GM20000 (cell line): ENCODE data around the gene SLC8A1.

Source experiments
- DNase-seq: peaks from one replicate; pipeline ENCODE4 v3.0.0; 2012; ENCODE audit warnings: low spot score
- TF ChIP-seq, protein P1 (sequence below): IDR thresholded peaks from 2 replicates; pipeline ENCODE4 v1.5.1; 2012; ENCODE audit warnings: mild to moderate bottlenecking, control low read depth; ENCODE audit errors: extremely low read depth, missing control alignments

The SLC8A1 gene

DNA sequence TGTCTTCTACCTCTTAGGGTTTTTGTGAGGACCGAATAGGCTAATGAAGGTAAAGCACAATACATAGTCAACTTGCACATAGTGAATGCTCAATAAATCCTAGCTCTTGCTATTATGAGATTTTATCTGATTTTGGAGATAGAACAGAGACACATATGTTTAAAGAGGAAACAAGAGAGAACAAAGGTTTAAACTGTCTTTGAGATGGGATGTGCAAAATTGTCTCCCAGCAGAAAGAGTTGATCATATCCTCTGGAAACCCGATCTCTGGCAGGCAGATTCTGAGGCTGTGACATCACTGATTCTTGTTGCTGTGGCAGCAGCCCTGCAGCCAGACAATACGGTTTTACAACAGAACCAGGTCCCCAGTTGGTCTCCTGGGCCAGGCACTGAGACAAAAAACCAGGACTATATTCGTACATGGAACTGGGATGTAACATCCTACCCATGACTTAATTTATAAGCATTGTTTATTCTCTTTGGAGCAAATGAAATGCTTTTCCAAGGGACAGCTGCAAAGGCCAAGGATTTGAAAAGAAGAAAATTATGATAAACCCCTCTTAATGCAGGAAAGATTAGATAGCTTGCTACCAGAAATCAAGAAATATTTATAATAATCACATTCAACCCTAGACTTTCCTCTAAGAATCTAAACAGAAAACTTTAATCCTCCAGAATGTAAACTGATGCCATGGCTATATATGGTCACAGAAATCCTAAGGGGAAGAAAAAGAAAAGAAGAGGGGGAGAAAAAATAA is 80.2 kb downstream of the SLC8A1 start:
- DNase-seq = no peak
- TF ChIP-seq, protein P1, sequence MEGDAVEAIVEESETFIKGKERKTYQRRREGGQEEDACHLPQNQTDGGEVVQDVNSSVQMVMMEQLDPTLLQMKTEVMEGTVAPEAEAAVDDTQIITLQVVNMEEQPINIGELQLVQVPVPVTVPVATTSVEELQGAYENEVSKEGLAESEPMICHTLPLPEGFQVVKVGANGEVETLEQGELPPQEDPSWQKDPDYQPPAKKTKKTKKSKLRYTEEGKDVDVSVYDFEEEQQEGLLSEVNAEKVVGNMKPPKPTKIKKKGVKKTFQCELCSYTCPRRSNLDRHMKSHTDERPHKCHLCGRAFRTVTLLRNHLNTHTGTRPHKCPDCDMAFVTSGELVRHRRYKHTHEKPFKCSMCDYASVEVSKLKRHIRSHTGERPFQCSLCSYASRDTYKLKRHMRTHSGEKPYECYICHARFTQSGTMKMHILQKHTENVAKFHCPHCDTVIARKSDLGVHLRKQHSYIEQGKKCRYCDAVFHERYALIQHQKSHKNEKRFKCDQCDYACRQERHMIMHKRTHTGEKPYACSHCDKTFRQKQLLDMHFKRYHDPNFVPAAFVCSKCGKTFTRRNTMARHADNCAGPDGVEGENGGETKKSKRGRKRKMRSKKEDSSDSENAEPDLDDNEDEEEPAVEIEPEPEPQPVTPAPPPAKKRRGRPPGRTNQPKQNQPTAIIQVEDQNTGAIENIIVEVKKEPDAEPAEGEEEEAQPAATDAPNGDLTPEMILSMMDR = no peak

DNA sequence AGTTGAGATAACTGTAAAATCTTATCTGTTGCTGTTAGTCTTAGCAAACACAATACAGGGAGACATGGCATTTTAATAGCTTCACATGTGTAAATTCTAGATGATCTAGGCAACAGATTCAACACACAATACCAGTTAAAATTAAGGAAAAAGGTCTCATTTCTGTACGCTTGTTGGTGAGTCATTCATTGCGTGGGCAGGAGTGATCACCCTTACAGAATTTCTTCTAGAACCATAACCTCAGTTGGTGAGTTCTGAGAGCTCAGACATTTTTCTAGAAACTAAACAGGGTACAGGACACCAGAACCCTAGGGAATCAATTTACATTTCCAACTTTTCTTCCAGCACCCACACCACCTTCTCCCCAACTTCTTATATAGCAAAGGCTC is 81.9 kb downstream of the SLC8A1 start:
- DNase-seq = no peak
- TF ChIP-seq, protein P1 = no peak

DNA sequence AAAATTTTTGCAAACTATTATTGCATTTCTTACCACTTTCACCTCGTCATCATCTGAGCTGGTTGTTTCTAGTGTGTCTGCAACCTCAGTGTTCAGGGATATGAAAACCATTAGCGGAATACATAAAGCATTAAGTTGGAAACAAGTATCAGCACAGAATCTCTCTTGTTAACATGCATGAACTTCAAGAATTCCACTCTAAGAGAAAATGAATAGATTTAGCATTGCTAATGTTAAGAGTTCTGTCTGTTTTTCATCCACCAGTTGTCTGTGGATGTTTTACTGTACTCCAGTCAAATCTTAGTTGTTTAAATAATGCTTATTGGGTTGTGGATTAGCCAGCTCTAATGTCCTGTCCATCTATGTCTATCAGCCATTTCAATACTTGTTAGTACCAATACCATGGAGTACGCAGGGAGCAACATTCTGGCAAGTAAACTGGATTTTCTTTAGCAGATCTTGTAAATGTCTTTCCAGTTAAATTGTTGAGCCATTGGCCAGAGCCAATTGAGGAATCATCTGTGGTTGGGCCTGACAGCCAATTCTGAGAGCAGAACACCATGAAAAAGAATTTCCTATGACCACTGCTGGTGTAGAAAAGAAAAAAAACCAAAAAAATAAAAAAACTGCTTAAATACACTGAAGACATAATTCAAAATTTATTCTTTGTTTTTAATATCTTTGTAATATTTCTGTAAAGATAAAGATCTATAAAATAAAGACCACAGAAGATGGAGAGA is 82.5 kb downstream of the SLC8A1 start:
- DNase-seq = no peak
- TF ChIP-seq, protein P1 = no peak

DNA sequence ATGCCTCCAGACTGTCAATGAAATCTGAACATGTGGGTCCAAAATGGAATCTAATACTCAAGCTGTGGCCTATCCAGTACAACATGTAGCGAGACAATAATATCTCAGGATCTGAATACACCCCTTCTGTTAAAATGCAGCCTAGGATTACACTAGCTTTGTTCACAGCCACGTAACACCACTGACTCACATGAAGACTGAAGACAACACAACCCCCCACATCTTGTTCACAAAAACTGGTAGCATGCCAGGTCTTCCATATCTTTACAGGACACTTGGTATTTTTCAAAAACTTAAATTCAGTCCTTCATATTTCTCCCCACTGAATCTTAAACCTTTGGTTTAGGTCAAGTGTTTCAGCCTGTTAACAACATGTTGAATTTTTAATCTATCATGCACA is 84.2 kb downstream of the SLC8A1 start:
- no peak for DNase-seq
- TF ChIP-seq, protein P1 = no peak

DNA sequence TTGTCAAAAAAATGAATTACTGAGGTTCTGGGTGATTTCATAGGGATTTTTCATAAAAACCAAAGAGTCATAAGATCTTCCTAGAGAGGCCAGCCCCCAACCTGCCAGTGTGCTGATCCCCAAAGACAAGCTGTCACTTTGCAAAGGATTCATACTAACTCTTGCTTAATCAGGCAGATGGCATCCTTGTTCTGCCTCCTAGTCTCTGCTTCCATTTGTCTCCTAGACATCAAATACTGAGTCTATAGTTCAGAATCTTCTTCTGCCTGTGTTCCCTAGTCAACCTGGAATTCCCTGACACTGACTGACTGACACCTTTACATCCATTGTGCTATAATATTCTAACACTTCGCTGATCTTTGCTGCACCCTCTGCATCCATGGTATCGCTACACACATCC is 84.9 kb downstream of the SLC8A1 start:
- TF ChIP-seq, protein P1 = no peak
- DNase-seq = no peak

DNA sequence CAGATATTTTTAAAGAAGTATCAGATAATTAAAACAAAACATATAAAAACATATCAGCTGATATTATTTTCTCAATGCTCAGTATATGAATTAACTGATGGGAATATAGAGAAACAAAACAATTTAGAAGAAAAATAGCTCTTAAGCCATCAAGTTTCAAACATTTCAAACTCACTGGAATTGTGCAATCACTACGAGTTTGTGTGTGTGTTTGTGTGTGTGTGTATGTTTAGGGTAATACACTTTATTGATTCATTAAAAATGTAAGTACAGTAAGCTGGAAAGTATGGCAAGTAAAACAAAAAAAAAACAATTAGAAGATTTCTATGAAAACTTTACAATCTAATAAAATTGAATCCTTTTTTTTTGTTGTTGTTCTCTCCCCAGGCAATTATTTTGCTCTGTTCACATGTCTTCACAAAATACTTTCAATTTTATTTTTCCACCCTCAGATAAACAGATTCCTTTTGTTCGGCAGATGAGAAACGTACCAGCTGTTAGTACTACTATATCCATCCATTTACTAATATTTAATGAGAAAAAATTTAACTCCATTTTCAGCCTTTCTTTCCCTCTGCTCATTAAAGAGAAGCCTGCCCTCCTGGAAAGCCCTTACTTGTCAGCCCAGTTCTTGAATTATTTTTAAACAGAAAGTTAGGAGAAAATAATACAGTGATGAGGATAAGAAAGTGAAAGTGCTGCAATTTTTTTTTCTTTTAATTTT is 87.6 kb downstream of the SLC8A1 start:
- TF ChIP-seq, protein P1 = no peak
- DNase-seq = no peak

DNA sequence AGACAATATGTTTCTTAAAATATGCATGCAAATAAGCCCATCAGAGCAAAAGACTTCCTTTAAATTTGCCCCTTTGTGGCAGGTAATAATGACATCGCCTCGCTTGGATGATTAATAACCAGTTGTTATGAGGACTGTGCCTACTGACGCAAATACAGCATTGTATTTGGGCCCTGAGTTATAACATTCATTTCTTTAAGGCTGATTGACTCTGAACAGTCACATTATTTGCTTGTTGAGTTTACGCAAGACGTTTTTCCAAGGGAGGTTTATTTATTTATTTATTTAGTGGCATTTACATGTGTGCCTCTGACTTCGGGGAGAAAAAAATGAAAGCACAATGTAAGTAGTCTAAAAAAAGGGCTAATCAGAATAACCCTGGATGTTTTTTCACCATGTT is 88.3 kb downstream of the SLC8A1 start:
- no peak for DNase-seq
- TF ChIP-seq, protein P1 = no peak
